ENCODE data around the gene VMP1. TPM values are rescaled to one million over a fixed set of nuclear protein-coding genes. Genes with fewer than 3 reads are reported as not detected.

Gene VMP1
- total RNA-seq, 1 donor from 2014 or later, result 232 TPM

DNA sequence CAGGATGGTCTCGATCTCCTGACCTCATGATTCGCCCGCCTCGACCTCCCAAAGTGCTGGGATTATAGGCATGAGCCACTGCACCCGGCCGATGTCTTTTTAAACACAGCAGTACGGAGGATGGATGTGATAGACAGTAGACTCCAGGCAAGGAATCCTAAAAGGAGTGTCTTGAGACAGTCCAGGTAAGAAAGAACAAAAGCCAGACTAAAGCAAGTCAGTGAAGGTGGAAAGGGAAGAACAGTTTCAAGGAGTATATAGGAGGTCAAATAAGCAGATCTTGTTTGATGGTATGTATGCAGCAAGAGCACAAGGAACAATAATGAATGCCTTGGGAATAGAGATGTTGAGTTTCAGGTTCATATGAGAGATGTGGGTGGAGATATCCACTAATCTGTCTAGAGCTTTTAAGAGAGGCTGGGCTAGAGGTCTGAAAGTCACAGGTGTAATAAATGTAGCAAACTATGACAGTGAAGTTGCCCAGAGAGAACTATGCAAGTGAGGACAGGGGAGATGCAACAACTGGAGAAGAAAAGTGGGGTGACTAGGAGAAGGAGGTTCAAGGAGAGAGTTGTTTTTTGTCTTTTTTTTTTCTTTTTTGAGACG lies 180.8 kb downstream of the VMP1 start:
- TF ChIP-seq CTCF (conservative IDR thresholded peaks at IDR 0.05; ENCODE audit: low read depth, low read length), result no peak
- DNase-seq (ENCODE audit: low read depth), result no peak
- H3K4me3 ChIP-seq (ENCODE audit: low read depth, low read length), result no peak overlapping the region

DNA sequence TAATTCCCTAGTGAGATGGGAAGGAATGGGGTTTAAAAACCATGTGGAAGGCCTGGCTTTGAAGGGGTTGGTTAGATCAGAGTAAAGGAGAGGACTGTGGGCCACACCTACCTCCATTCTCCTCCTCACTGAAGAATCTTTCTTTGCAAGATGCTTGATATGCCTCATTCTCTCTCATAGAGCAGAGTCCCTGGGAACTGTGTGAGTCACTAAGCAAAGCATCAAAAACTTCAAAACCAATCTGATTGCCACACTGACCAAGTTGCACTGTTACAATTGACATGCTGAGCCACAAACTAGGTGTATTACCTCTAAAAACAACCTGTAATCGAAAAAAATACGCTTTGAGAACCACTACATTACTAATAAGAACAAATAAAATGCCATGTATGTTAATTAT lies 183.3 kb downstream of the VMP1 start:
- no peak for TF ChIP-seq CTCF (conservative IDR thresholded peaks at IDR 0.05; ENCODE audit: low read depth, low read length)
- H3K4me3 ChIP-seq (ENCODE audit: low read depth, low read length), result no peak overlapping the region
- no peak for DNase-seq (ENCODE audit: low read depth)

Other genes with a start within 250 kb of the VMP1 start
- gene DHX40, start 142.0 kb upstream of the VMP1 start, total RNA-seq, result 26.5 and 39.7 TPM in 2 replicates
- gene CLTC, start 87.8 kb upstream of the VMP1 start, total RNA-seq, result 207 and 243 TPM in 2 replicates
- 44.4 and 44.6 TPM in 2 replicates for gene PTRH2, start 224 bp upstream of the VMP1 start, total RNA-seq
- 3.4 and 9.5 TPM in 2 replicates for gene TUBD1, start 185.3 kb downstream of the VMP1 start, total RNA-seq
- gene RPS6KB1, start 185.5 kb downstream of the VMP1 start, total RNA-seq, result 25.0 and 26.3 TPM in 2 replicates